Stimulated activated CD4-positive, alpha-beta T cell treated with anti-CD3 and anti-CD28 coated beads, TNF-alpha, amount 100 ng/mL, for 48 hours (primary cell): ENCODE measurements around the gene USP6.
"Not testable (repeated sequence)": the region's sequence is repeated elsewhere in the genome, so short reads cannot be mapped to it uniquely, and the experiment has no call there.

Experiments used
- DNase-seq, 3 donors: peaks; one replicate each; pipeline ENCODE4 v3.0.0-alpha.2; 2020; ENCODE audit warnings: low read depth in 3 of 3

The USP6 gene

DNA sequence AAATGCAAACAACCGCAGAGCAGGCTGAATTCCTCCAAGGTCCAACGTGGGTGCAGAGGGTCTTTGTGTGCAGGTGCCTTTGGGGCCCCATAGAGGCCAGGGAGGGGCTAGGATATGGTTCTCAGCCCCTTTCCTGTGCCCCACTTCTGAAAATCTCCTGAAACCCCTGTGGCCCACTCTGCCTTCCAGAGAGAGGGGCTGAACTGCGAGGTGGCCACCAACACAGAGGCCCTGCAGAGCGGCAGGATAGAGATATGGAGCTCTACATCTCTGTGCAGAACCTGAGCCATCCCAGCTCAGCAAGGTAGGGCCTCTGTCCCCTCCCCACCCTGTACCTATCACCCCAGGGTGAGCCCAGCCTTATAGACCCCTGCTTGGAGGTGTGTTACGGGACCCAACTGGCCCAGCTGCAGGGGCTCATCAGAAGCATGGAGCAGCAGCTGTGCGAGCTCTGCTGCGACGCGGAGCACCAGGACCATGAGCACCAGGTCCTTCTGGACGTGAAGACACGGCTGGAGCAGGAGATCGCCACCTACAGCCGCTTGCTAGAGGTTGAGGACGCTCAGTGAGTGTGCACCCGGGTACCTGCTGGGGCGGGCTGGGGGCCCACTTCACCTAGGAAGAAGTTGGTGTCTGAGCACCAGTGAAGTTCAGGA lies 5.5 kb downstream of the USP6 start:
- DNase-seq = no peak

- DNase-seq = not testable (repeated sequence)
Measured at GRCh38 chr17:5122056-5122455, 6.2 kb downstream of the USP6 start.

DNA sequence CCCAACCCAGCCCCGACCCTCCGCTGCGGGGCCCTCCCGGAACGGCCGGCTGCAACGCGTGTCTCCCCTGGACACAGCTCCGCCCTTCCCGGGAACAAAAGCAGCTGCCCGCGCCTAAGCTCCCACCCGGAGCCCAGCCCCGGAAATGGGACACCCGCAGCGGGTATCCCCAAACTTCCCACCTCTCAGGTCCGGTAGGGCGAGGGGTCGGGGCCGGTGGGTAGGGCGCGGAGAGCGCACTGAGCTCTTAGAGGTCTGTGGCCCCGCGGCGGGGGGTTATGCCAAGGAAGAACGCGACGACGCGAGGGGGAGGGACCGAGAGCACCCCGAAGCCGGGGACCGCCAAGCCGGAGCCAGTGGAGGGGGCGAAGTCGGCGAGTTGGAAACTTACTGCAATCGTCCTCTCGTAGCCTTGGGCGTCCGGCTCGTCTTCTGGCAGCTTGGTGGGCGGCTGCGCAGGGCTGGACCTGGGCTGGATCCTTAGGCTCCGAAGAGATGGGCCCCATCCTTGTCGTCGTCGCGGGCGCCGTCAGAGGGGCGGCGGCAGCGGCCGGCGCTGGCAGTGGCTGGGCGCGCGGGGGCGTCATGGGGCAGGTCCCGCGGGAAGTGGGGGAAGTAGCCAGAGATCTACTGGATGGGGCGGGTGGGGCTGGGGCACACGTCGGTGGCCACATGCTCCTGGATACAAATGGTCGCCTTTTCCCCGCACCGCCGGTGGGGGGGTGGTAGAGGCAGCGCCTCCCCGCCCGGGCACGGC lies 6.9 kb downstream of the USP6 start:
- no peak for DNase-seq

DNA sequence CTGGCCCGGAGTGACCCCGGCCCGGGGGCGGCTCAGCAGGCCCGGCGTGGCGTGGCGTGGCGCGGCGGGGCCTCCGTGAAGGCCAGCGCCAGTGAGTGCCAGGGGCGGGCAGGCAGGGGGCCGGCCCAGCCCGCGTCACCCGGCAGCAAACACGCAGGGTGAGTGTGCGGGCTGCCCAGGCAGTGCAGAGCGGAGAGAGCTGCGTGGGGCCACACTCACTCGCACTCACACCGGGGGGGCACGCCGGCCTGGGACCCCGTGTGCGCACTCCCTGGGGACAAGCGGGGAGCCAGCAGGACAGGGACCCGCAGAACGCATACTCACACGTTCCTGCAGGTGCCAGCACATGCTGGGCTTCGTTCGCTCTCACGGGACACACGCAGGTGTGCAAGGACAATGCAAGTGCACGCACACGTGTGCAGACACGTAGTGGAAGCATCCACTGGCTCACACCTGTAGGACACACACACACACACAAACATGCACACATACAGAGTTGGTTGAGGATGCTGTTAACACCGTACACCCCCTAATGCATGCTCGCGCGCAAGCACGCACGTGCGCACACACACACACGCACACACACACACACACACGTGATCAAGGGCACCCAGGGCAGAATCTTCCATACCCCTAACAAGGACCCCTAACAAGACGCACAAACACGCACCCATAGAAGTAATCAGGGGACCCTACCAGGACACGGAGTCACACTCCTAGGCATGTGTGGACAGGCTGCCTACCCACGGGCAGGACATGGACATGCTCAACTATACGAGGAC lies 7.7 kb downstream of the USP6 start:
- DNase-seq = no peak

DNA sequence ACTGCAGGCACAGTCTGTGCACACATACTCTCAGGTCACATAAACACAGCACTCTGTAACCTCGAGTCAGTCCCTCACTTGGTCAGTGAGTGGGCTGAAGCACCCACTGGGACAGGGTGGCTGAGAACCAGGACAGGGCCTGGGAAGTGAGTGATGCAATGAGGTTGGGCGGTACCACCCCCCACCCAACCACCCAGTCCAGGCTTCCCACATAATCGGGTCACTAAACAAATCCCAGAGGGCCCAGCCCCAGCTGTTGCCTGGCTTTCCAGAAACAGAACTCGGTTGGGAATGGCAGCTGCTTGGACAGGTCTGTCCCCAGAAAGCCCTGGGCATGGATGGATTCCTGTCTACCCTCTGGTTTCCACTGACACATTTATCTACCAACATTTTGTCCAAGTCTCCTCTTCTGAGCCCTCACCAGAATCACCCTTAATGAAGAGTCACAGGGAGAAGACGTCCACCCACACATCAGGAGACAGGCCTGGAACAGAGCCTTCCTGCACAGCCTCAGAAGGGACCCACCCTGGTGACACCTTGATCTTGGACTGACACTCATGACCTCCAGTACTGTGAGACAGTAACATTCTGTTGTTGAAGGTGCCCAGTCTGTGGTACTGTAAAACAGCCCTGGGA lies 8.4 kb downstream of the USP6 start:
- not testable (repeated sequence) for DNase-seq

GRCh38 chr17:5124896-5125295 lies 9.1 kb downstream of the USP6 start:
- DNase-seq = not testable (repeated sequence)

GRCh38 chr17:5126719-5127488 lies 11.1 kb downstream of the USP6 start:
- no peak for DNase-seq

GRCh38 chr17:5127910-5128309 lies 12.1 kb downstream of the USP6 start:
- no peak for DNase-seq

- DNase-seq = not testable (repeated sequence)
Measured at GRCh38 chr17:5128387-5128786, 12.6 kb downstream of the USP6 start.

- DNase-seq = no peak
Measured at GRCh38 chr17:5128905-5129535, 13.2 kb downstream of the USP6 start.

GRCh38 chr17:5129770-5130169 lies 13.9 kb downstream of the USP6 start:
- DNase-seq = not testable (repeated sequence)

- DNase-seq = not testable (repeated sequence)
Measured at GRCh38 chr17:5130261-5130660, 14.4 kb downstream of the USP6 start.

DNA sequence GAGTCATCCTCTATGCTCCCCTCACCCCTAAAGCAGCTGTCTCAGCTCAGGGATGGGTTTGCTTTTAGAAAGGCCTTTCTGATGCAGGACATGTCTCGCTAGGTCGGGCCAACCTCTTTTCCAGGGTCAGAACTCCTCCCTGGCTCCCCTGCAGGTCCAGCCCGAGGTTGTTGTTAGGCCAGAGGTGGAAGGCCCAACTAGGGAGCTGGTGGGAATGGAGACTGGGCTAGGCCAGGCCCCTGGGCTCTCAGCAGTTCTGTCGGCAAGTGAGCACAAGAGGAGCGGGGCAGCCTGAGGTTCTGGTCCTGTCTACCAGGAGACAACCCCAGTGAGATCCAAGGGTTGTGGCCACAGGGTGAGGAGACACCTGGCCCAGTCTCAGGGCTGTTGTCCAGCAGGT lies 14.9 kb downstream of the USP6 start:
- not testable (repeated sequence) for DNase-seq

DNA sequence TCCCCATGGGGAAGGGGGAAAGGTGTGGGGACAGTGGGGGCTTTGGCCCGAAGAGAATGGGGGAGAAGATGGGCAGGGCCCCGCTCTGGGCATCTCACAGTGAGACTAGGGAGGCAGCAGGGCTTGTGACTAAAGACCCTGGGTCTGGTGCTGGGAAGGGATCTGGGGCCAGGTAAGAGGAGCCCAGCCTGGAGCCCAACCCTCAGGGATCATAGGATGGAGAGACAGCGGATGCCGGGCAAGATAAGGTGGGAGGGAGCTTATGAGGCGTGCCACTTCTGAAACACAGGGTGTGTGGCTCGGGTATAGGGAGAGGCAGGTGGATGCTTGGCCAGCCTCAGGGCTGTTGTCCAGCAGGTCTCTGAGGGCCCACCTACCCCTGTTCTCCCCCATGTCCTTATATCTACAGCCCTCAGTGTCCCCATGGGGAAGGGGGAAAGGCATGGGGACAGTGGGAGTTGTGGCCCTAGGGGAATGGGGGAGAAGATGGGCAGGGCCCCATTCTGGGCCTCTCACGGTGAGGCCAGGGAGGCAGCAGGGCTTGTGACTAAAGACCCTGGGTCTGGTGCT lies 15.4 kb downstream of the USP6 start:
- no peak for DNase-seq

- not testable (repeated sequence) for DNase-seq
Measured at GRCh38 chr17:5131799-5132502, 16.1 kb downstream of the USP6 start.

- not testable (repeated sequence) for DNase-seq
Measured at GRCh38 chr17:5132503-5133225, 16.8 kb downstream of the USP6 start.

DNA sequence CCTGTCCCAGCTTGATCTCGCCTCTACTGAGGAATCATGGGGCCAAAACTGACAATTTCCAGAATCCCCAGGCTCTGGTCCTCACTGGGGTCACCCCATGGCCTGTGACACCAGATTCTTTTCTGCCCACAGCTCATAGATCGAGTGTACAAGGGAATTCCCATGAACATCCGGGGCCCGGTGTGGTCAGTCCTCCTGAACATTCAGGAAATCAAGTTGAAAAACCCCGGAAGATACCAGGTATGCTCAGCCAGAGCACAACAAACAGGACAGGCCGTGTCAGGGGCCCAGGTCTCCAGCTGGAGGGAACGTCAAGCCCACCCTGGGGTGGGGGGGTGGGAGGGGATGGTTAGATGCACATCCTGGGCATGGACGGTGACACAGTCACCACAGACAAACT lies 17.5 kb downstream of the USP6 start:
- no peak for DNase-seq

DNA sequence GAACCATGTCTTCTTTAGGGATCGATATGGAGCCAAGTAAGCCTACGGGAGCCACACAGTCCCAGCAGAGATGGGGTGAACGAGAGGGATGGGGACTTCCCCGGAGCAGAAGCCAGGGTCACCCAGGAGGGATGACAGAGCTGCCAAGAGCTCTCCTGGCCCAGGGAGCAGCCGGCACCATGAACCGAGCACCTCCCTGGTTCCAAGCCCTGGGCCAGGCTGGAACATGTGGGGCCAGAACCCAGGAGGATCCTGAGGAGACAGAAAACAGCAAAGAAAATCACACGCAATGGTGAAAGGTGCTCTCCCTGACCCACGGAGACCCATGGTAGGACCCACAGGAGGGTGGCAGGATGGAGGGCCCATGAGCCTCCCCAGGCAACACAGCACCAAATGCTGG lies 18.1 kb downstream of the USP6 start:
- DNase-seq = not testable (repeated sequence)

DNA sequence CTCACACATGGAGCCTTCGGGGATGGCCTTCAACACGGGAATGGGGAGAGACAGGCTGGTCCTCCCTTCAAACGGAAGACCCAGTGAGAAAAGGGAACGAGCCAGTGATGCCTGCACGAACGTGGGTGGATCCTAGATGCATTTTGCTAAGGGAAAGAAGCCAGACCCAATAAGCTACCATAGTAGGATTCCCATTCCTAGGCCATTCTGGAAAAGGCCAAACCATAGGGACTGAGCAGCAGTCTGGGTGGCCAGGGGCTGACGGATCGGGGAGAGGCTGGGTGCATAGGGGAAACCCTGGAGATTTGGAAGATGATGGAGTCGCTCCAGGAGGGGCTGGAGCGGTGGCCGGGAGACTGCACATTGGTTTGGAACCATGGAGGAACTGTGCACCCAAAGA lies 18.7 kb downstream of the USP6 start:
- DNase-seq = not testable (repeated sequence)
